Activated CD8-positive, alpha-beta memory T cell treated with anti-CD3 and anti-CD28 coated beads for 1 hour (primary cell): ENCODE measurements around the gene PTGDS.

Experiments used
- DNase-seq, 2 donors: peaks; one replicate each; pipeline ENCODE4 v3.0.0-alpha.2; 2020; ENCODE audit warnings: low read depth in 1 of 2; ENCODE audit errors: extremely low read depth in 1 of 2

Gene PTGDS

GRCh38 chr9:136972335-136972734, 5.0 kb upstream of the PTGDS start:
- no peak for DNase-seq

GRCh38 chr9:136972743-136973142, 4.6 kb upstream of the PTGDS start:
- DNase-seq = no peak

DNA sequence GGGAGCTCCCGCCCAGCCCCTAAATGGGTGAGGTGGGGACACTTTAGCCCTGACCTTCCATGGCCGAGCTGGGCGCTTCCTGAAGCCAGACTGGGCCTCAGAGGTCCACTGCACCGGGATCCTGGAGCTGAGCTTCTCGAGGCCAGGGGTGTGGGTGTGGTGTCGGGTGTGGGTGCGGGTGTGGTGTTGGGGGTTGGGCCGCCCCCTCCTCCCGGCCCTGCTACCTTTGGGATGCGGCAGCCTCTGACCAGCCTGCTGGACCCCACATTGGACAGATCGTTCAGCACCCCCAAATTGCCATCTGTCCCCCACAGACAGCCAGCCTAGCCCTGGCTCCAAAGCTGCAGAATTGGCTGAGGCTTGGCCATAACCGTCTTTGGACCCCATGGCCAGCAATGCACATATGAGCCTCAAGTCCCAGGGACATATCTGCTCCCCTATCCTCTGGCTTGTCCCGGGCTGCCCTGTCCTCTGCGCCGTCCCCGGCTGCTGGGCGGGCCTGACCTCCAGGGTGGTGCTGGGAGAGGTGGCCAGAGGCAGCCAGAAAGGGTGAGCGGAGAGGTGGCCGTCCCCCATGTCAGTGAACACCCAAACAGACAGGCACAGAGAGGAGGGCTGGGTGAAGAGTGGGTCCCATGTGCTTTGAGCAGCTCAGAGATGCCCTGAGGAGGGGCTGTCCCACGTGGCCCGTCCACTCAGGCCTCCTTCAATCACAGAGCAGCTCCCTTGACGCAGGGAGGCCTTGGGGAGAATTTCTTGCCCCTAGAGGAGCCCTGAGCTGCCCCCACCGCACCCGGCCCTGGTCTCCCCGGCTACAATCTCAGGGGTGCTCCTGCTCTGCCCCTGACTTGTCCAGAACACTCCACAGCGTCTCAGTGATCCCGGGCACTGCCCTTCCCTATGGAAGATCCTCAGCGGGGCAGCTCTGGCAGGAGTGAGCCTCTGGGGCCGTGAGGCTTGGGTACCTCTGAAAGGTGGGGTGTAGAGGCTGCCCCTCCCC, 3.4 kb upstream of the PTGDS start:
- no peak for DNase-seq

GRCh38 chr9:136974817-136975535, 2.3 kb upstream of the PTGDS start:
- no peak for DNase-seq

DNA sequence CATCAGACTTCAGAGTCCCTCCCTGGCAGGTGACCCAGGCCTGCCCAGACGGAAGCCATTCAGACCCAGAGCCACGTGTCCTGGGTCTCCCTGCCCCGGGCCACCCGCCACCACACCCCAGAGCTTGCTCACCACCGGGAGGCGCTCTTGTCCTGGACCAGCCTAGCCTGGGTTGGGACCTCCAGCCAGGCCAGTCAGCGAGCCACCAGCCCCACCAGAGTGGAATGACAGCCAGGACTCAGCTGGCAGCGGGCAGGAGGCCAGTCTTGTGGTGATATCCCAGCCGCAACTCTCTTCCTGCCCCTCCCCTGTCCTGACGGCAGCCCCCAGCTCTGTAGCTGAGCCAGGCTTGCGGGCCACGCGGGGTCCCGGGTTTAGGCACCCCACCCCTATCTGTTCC, 1.7 kb upstream of the PTGDS start:
- no peak for DNase-seq

DNA sequence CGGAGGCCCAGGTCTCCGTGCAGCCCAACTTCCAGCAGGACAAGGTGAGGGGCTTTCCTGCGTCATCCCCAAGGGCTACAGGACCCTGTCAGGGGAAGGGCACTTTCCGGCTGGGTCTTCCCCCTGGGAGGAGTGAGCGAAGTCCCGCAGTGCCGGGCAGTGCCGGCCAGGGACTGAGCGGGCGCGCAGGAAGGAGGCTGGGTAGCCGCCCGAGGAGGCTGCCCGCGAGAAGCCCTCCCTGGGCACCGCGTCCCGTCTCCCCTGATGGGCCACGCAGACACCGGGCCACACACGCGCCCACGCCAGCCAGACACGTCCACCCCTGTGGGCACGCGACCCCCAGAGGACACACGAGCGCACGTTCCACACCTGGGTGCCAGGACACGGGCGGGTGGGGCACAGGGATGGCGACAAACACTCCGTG, 357 bp downstream of the PTGDS start:
- no peak for DNase-seq

DNA sequence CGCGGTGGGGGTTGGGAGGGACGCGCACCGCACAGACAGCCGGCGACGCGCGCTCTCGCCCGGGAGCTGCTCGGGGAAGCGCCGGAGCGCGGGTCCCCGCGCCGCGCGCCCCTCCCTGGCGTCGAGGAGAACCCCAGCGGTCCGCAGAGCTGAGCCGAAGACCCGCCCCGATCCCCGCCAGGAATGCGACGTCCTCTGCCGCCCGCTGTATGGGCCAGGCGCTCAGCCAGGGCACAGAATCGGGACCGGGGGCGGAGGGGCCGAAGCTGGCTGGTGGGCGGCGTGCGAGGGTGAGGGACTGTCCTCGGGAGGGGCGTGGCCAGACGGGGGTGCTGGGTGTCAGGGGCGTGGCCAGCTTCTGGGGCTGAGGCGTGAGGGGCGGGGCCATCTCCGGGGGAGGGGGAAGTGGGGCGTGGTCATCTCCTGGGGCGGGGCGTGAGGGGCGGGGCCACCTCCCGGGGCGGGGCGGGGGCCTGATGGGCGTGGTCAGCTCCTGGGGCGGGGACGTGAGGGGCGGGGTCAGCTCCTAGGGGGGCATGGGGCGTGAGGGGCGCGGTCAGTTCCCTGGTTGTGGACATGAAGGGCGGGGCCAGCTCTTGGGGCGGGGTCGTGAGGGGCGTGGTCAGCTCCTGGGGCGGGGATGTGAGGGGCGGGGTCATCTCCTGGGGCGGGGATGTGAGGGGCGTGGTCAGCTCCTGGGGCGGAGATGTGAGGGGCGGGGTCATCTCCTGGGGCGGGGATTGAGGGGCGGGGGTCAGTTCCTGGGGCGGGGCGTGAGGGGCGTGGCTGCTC, 965 bp downstream of the PTGDS start:
- DNase-seq = peak; percentile 44 to 67

- no peak for DNase-seq
Observed at GRCh38 chr9:136978865-136979544, 1.7 kb downstream of the PTGDS start.

DNA sequence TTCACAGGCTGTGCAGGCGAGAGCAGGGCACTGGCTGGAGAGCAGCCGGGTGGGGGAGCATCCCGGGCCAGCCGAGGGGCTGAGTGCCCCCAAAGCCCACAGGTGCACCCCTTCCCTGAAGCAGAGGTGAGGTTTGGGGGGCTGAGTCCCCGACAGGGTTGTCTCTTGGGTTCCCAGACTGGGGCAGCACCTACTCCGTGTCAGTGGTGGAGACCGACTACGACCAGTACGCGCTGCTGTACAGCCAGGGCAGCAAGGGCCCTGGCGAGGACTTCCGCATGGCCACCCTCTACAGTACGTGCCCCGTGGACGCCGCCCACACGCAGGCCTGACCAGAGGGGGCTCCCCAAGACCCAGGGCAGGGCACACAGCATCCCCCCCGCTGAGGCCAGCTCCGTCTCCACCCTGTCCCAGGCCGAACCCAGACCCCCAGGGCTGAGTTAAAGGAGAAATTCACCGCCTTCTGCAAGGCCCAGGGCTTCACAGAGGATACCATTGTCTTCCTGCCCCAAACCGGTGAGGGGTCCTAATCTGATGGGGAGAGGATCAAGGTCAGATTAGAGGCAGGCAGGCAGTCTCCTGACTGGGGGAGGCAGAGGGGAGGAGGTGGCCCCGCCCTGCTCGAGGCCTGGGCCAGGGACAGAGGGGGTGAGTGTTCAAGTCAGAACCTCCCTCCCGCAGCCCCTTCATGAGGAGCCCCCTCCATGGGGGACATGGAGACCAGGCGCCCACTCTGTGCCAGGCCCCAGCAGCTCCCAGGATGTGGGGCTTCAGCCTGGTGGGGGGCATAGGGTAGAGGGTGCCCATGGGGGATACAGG, 2.7 kb downstream of the PTGDS start:
- DNase-seq = no peak

DNA sequence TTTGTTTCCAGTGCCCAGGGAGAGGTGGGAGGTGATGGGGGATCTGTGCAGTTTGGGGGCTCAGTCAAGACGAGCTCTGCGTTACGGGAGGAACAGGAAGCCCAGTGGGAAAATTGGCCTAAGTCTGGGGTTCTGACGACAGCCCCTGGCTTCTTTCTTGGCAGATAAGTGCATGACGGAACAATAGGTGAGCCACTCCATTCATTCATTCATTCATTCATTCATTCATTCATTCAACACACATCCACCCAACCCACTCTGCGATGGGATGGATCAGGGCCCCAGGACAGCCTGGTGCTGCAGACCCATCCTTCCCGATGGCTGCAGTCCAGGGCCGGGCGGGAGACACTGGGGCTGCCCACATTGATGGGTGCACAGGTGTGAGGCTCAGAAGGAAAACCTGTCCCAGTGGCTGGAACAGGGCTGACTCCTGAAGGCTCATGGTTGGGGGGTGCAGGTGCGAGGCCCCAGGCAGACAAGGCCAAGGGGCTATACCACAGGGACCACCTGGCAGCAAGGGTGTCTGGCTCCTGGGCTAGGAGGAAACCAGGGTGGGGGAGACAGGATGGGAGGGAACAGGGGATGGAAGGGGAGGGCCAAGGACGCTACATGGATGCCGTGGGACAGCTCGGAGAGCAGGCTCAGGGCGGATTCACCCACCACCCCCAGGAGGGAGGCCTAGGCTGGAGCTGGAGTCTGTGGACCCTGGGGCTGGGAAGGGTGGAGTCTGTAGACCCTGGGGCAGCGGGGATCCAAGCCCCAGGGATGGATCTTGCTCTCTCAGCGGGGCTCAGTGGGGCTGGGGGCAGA, 3.6 kb downstream of the PTGDS start:
- no peak for DNase-seq

GRCh38 chr9:136981588-136982231, 4.4 kb downstream of the PTGDS start:
- DNase-seq = no peak

- DNase-seq = no peak
Observed at GRCh38 chr9:136982232-136983051, 5.1 kb downstream of the PTGDS start, which contains the start of gene LCNL1. Gene LCNL1, plus strand, starts transcription at chr9:136982993. Its CDS starts 594 bp downstream, at chr9:136983587.

DNA sequence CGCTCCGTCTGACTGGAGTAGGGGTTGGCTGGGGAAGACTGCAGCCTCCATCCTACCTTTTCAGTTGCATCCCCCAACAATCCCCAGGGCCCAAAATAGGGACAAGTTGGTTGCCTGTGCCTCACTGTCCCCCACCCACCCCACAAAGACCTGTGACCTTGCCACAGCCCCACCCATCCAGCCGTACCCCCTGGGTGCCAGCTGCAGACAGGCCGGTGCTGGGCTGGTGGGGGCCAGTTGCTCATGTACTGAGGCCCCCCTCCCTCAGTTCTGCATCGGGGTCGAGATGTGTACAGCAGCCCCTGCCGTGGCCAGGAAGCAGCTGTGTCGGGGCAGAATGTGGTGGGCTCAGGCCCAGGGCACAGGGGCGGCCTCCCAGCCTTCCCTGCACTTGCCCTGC, 5.9 kb downstream of the PTGDS start:
- no peak for DNase-seq

DNA sequence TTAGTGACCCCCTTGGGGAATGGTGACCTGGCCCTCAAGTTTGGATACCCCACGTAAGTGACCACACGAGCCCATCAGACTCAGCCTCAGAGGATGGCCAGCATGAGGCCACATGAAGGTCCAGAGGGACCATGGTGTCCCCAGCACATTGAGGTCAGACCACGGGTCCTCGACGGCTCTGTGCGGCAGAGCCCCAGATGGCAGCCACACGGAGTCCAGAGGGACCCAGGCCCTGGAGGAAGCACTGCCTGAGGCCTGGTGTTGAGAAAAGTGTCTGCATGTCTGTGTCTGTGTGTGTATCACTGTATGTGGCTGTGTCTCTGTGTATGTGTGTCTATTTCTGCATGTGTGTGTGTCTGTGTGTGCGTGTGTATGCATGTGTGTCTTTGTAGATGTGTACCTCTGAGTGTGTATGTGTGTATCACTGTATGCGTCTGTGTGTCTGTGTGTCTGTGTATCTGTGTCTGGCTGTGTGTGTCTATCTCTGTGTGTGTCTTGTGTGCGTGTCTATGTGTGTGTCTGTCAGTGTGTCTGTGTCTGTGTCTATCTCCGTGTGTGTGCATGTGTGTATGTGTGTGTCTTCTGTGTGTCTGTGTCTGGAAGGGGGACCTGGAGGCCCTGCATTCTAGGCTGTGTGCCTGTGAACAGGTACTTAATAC, 6.5 kb downstream of the PTGDS start:
- no peak for DNase-seq

DNA sequence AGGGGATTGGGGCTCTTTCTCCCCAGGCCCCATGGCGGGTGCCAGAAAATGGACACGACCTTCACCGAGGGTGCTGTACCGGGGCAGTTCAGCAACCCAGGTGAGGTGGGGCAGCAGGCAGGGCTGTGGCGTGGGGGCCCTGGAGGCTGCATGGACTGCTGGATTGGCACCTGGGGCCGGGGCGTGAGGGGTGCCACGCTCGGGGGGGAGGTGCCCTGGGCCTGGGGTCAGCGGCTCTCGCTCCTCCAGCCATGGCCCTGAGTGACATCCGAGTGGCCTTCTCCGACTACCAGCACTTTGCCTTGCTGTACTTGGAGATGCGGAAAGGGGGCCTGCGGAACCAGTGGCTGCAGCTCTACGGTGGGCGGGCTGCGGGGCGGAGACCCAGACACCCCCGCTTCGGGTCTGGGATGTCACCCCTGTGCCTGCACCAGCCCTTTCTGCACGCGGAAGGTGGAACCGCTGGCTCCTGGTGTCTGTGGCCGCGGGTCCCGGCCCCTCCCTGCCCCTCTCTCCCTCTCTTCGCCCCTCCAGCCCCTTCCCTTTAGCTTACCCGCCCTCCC, 7.2 kb downstream of the PTGDS start:
- DNase-seq = no peak

GRCh38 chr9:136985027-136985602, 7.8 kb downstream of the PTGDS start:
- no peak for DNase-seq
